GM21723 (cell line): Measurements from ENCODE around the gene CTDNEP1.

Experiments used
- ATAC-seq: cut with Tn5 transposase; IDR thresholded peaks from one replicate; pipeline ENCODE4 v1.9.1; 2021; ENCODE audit warnings: mild to moderate bottlenecking, moderate library complexity; ENCODE audit not compliant: unreplicated experiment

CTDNEP1 gene

GRCh38 chr17:7216242-7217112 lies 35.1 kb downstream of the CTDNEP1 start:
- ATAC-seq: no peak

DNA sequence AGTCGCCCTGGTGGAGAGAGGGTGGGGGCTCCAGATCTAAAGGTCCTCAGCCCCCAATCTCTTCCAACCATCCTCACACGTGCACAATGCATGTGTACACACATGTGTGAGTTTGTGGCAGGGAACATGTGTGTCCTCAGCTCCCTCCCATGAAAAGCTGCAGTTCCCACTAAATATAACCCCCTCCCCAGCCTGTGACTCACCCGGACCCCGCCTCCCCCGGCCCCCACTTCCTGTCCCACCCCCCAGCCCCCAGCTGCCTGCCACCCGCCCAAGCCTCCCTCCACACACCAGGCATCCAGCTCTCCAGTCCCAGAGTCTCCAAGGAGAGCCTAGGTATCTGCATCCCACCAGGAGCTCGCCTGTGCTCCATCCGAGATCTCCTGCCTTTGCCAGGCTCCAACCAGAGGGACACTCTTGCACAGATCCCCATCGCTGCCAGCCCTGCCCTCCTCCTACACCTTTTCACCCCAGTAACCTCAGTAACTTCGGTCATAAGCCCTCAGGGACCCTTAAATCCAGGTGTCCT lies 35.8 kb downstream of the CTDNEP1 start:
- ATAC-seq: no peak

DNA sequence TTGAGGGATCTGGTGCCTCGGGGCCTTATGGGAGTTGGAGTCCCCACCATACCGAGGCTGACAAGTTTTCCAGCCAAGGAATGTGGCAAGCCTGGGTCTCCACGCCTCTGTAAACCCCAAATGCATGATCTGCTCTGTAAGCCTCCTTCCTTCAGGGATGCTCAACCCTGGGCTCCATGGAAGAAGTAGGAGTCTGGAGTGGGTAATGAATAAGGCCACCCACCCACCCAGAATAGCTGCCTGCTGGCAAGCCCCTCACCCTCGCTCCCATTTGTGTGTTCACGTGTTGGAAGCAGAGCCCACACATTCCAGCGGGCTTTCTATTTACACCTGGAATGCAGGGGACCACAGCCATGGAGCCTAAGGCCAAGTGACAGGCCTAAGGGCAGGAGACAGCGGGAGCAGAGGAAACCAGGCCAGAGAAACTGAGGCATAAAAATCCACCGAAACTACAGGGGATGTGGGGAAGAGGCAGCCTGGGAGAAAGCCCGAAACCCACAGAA lies 36.3 kb downstream of the CTDNEP1 start:
- ATAC-seq: no peak

- peak; percentile 69 for ATAC-seq
Measured at GRCh38 chr17:7214300-7215135, 37.0 kb downstream of the CTDNEP1 start.

DNA sequence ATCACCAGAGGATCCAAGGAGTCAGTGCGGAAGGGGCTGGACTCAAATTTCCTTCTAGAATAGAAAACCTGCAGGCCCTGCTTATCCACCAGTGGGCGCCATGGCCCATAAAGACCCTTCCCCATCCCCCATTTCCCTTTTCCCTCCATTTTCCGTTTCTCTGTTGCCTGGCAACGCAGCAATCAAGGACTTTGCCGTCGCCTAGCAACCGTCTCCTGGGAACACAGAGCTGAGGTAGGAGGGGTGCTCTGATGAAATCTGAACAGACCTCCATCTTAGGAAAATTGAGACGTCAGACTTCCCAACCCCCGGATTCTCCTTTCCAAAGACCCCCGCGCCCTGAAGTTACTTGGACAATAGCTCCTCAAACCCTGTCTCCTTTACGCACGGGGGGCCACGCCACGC lies 37.6 kb downstream of the CTDNEP1 start:
- no peak for ATAC-seq

DNA sequence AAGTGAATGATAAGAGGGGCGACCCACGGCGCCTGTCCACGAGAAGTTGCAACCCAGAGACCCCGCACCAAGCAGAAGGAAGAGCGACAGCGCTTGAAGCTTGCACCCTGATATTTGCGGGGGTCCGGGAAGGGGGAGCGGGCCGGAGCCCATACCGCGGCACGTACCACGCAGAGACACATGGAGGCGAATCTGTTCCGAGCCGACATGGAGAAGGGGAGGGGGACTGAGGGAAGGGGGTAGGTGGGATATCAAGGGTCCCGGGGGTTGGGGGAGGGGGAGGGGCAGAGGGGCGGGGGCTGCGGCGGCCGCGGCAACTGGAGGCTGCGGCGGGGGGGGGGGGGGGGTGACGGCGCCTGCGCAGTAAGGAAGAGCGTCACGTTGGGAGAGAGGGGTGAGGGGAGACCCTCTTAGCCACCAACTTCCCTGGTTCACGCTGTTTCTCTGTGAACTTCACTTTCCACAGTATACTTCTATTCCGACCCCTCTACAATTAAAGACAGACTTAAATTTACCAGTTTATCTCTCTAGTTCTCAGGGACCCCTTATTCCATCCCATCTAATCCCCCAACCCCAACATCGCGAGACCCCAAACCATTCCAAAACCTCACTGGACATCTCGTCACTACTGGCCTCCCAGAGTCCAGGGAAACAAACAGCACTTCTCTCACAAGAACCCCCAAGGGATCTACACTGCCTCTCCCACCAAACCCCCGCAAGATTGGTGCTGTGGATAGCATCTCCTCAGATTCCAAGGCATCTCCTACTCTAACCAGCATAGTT lies 39.9 kb downstream of the CTDNEP1 start:
- ATAC-seq: no peak

- no peak for ATAC-seq
Measured at GRCh38 chr17:7208754-7209460, 42.6 kb downstream of the CTDNEP1 start.

GRCh38 chr17:7208027-7208571 lies 43.4 kb downstream of the CTDNEP1 start:
- no peak for ATAC-seq

DNA sequence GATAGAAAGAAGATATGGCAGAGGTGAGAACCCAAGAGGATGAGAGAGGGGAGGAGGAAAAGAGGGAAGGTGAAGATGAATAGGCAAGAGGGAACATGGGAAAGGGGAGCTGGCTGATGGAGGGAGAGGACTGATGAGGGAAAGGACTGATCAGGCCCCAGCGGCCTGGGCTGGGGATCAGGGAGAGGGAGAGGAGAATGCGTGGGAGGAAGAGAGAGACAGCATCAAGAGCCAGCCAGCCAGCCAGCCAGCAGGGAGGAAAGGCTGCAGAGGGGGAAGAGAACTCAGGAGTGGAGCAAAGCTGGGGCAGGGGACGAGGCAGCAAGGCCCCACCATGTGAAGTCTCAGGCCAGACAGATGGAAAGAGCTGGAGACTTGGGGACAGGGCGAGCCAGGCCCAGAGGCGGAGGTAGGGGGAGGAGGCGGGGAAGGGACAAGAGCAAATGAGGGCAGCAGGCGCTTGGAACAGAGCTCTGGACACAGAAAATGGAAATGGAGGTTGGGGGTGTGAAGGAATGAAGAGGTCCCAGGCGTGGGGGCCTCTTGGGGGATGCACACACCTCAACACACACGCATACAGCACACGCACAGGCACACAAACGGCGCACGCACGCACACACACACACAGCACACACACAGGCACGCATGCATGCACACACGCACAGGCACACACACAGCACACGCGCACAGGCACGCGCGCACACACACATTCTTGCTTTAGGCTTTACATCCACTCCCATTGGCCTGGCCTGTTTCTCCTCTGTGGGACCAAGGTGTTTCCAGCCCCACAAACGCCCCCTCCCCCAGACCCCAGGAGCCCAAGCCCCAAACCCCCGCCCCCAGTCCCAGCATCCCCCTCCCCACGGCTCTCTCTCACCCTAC lies 44.2 kb downstream of the CTDNEP1 start:
- no peak for ATAC-seq

DNA sequence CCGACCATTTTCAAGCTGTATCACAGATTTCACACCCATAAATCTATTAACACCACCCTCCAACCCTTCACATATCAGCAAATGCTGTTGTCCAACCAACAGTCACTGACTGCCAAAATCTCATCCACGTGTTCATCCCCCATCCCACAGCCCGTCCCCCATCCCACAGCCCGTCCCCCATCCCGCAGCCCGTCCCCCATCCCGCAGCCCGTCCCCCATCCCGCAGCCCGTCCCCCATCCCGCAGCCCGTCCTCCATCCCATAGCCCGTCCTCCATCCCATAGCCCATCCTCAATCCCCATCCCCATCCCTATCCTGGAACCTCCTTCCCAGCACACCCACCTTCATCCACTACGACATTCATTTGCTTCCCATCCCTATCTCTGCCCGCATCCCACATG lies 46.0 kb downstream of the CTDNEP1 start:
- no peak for ATAC-seq

- ATAC-seq: peak; percentile 80
Measured at GRCh38 chr17:7204828-7205461, 46.6 kb downstream of the CTDNEP1 start.

GRCh38 chr17:7204336-7204735 lies 47.2 kb downstream of the CTDNEP1 start:
- ATAC-seq: no peak

- no peak for ATAC-seq
Measured at GRCh38 chr17:7203391-7203790, 48.1 kb downstream of the CTDNEP1 start.

DNA sequence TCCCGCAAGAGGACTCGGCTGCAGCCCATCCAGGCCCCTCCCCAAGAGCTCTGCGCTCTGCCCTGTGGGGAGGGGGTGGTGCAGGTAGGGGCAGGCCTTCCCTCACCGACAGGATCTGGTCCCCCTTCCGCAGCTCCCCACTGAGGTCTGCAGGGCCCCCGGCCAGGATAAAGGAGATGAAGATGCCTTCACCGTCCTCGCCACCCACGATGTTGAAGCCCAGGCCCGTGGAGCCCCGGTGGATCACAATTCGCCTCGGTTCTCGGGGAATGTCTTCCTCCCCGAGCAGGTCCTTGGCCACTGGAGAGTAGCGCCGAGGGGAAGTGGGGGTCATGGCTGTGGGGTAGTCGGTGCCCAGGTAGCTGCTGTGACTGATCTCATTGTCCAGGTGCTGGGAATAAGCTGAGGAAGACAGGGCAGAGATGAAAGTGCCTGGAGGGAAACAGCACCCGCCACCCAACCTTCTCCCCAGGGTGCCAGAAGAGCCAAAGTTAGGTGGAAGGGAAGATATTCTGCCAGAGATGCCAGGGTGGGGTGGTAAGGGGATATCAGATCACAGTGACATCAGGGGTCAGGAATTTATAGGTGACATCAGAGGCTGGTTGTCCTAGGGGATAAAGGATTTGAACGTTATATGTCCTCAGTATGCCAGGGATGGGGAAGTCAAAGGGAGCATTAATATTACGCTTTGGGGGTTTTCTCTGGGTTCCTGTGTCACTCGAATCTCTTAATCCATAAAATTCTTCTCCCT lies 54.7 kb downstream of the CTDNEP1 start:
- ATAC-seq: no peak

DNA sequence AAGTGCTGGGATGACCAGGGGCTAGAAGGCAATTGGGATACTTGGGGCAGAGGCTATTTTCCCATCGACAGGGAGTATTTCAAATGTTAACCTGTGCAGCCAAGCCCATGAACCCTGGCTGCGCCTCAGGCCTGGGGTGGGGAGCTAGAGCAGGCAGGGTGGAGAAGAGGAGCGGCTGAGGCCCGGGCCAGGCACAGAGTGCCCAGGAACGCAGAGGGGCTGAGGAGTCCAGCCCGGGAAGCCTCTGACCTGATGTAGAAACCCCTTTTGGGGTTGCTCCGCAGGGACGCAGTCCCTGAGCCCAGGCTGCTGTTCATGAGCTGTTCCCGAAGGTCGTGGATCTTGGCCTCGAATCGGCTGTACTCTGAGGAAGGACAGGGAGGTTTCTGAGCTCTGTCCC lies 55.6 kb downstream of the CTDNEP1 start:
- no peak for ATAC-seq
